Measurements from ENCODE around the gene ESF1. TPM values are rescaled to one million over a fixed set of nuclear protein-coding genes. Genes with fewer than 3 reads are reported as not detected.

ESF1 gene
- total and polyA plus RNA-seq, 5 donors from 2014 or later = 4.1 to 8.5 (median 4.7) TPM

DNA sequence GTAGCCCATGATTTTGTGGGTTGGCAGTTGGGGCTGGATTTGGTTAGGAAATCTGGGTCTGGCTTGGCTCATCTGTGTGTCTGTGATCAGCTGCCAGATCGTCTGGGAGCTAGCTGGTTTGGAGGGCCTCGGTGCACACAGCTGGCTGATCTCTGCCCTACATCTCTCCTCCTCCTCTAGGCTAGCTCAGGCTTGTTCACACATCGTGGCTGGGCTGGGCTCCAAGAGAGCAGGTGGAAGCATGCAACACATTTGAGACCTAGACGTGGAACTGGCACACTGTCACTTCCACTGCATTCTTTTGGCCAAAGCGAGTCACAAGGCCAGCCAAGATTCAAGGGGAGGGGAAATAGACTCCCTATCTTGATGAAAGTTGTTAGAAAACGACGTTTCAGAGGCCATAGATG lies 16.0 kb upstream of the ESF1 start:
- Histone ChIP-seq H3K4me1 (ENCODE audit: control insufficient read depth, insufficient read depth, low read length, poor library complexity, severe bottlenecking) (no peaks in the 10 kb centered on the region), H3K36me3 (ENCODE audit: control insufficient read depth, insufficient read depth, low read length) (peaks cover 72% of the 10 kb centered on the region), H3K9me3 (ENCODE audit: control insufficient read depth in 2 of 2, low read length in 2 of 2) (no peaks in the 10 kb centered on the region), H3K27me3 (ENCODE audit: control insufficient read depth, insufficient read depth, low read length) (no peaks in the 10 kb centered on the region), H3K4me3 (ENCODE audit: low read depth, low read length) (no peak overlapping the region), H3K27ac (ENCODE audit: insufficient read depth, low read length, poor library complexity, severe bottlenecking) (no peak overlapping the region)
- DNase-seq (no peak), ATAC-seq (ENCODE audit: low read depth in 2 of 2) (no peak)
- H3K4me1 Mint-ChIP-seq = peaks cover 0 to 6% (median 3%) of the 10 kb centered on the region in 4 donors
- peaks cover 32% of the 10 kb centered on the region for H3K36me3 Mint-ChIP-seq
- H3K9me3 Mint-ChIP-seq = no peaks in the 10 kb centered on the region
- H3K4me3 Mint-ChIP-seq = no peak overlapping the region
- no peak overlapping the region for H3K27ac Mint-ChIP-seq
- no peaks in the 10 kb centered on the region for H3K27me3 Mint-ChIP-seq

DNA sequence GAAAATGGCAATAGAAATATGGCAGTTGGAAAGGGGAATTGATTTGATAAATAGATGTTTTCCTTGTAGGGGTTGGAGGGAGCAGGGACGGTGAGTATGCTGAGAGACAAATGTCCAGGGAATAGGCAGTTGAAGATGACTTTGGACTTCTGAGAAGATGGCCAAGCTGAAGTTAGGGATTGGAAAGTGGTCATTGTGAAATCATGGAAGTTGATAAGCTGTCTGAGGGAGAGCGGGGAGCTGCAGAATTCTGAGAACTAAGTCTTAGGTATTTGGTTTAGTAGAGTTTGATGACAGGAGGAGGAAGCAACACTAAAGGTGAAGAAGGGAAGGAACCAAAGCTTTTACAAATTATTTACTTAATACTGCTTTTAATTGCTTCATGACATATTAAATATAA lies 15.3 kb upstream of the ESF1 start:
- no peaks in the 10 kb centered on the region for H3K9me3 ChIP-seq (ENCODE audit: control insufficient read depth in 2 of 2, low read length in 2 of 2)
- DNase-seq = no peak
- no peaks in the 10 kb centered on the region for H3K27me3 Mint-ChIP-seq
- H3K27ac ChIP-seq (ENCODE audit: insufficient read depth, low read length, poor library complexity, severe bottlenecking) = no peak overlapping the region
- H3K9me3 Mint-ChIP-seq = no peaks in the 10 kb centered on the region
- peaks cover 0 to 6% (median 3%) of the 10 kb centered on the region in 4 donors for H3K4me1 Mint-ChIP-seq
- no peaks in the 10 kb centered on the region for H3K27me3 ChIP-seq (ENCODE audit: control insufficient read depth, insufficient read depth, low read length)
- no peak overlapping the region for H3K4me3 ChIP-seq (ENCODE audit: low read depth, low read length)
- peak overlapping the region; percentile 5 to 72 (median 17) for H3K27ac Mint-ChIP-seq
- ATAC-seq (ENCODE audit: low read depth in 2 of 2) = no peak
- peaks cover 74% of the 10 kb centered on the region for H3K36me3 ChIP-seq (ENCODE audit: control insufficient read depth, insufficient read depth, low read length)
- no peak overlapping the region for H3K4me3 Mint-ChIP-seq
- H3K36me3 Mint-ChIP-seq = peaks cover 37% of the 10 kb centered on the region
- no peaks in the 10 kb centered on the region for H3K4me1 ChIP-seq (ENCODE audit: control insufficient read depth, insufficient read depth, low read length, poor library complexity, severe bottlenecking)

DNA sequence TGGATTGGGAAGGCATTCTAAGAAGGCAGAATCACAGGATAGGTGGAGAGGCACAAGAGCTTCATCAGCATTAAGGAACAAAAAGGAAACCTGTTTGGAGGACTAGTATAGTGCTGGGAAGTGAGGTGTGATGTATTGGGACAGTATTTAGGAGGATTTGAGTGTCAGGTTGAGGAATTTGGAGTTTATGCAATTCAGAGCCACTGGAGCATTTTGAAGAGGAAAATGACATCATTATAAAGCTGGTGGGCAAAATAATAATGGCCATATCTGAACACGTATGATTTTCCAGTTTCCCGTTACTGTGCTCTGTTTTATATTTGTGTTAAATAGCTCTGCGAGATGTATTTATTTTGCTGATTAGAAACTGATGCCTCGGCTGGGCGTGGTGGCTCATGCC lies 14.3 kb upstream of the ESF1 start:
- H3K36me3 Mint-ChIP-seq = peaks cover 37% of the 10 kb centered on the region
- H3K4me3 ChIP-seq (ENCODE audit: low read depth, low read length) = no peak overlapping the region
- H3K27ac Mint-ChIP-seq = peak overlapping the region in 1 of 3 donors; percentile 17

DNA sequence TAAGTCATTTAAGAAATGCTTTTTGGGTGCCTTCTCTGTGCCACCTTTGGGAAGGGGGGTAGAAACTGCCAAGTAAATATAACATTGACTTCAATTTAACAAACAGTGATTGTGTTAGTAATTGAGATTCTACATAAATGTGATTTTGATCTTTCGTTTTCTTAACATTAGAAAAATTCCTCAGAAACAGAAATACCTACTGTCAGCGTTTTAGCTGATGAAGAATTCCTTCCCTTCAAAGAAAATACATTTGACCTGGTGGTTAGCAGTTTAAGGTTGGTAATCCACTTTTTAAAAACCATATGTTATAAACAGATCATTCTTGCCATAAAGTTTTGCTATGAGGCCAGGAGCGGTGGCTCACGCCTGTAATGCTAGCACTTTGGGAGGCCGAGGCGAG lies 9.9 kb upstream of the ESF1 start:
- Histone ChIP-seq H3K27ac (ENCODE audit: insufficient read depth, low read length, poor library complexity, severe bottlenecking) (no peak overlapping the region), H3K4me3 (ENCODE audit: low read depth, low read length) (no peak overlapping the region), H3K27me3 (ENCODE audit: control insufficient read depth, insufficient read depth, low read length) (no peaks in the 10 kb centered on the region), H3K4me1 (ENCODE audit: control insufficient read depth, insufficient read depth, low read length, poor library complexity, severe bottlenecking) (no peaks in the 10 kb centered on the region), H3K36me3 (ENCODE audit: control insufficient read depth, insufficient read depth, low read length) (peaks cover 82% of the 10 kb centered on the region), H3K9me3 (ENCODE audit: control insufficient read depth in 2 of 2, low read length in 2 of 2) (no peaks in the 10 kb centered on the region)
- ATAC-seq (ENCODE audit: low read depth in 2 of 2) (no peak), DNase-seq (no peak)
- Mint-ChIP-seq H3K36me3 (peaks cover 45% of the 10 kb centered on the region), H3K9me3 (no peaks in the 10 kb centered on the region), H3K27ac (no peak overlapping the region), H3K27me3 (no peaks in the 10 kb centered on the region), H3K4me3 (no peak overlapping the region), H3K4me1 (peaks cover 7 to 20% (median 17%) of the 10 kb centered on the region in 4 donors)

More for the DNA sequence above, 14.3 kb upstream of the ESF1 start:
- H3K9me3 ChIP-seq (ENCODE audit: control insufficient read depth in 2 of 2, low read length in 2 of 2) = no peaks in the 10 kb centered on the region
- H3K27ac ChIP-seq (ENCODE audit: insufficient read depth, low read length, poor library complexity, severe bottlenecking) = no peak overlapping the region
- no peak for DNase-seq
- Mint-ChIP-seq H3K9me3 (no peaks in the 10 kb centered on the region), H3K4me1 (peaks cover 0 to 6% (median 3%) of the 10 kb centered on the region in 4 donors), H3K4me3 (no peak overlapping the region), H3K27me3 (no peaks in the 10 kb centered on the region)
- no peak for ATAC-seq (ENCODE audit: low read depth in 2 of 2)
- no peaks in the 10 kb centered on the region for H3K27me3 ChIP-seq (ENCODE audit: control insufficient read depth, insufficient read depth, low read length)
- peaks cover 73% of the 10 kb centered on the region for H3K36me3 ChIP-seq (ENCODE audit: control insufficient read depth, insufficient read depth, low read length)
- H3K4me1 ChIP-seq (ENCODE audit: control insufficient read depth, insufficient read depth, low read length, poor library complexity, severe bottlenecking) = no peaks in the 10 kb centered on the region

DNA sequence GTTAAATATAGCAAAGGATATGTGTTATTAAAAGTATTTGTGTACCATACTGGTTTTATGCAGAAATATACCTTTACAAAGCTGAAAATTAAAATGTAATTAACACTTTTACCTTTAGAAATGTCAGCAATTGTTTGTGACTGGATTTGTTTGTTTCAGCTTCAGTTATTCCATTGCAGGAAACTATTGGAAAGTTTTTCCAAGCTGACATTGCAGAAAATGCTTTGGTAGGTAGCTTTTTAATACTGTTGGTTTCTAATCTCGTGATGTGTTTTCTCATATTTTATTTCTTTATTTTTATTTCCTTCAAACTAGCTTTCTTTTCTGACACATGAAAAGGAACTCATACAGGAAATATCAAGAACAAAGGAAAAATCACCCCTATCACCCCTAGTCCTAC lies 8.3 kb upstream of the ESF1 start:
- no peaks in the 10 kb centered on the region for H3K9me3 ChIP-seq (ENCODE audit: control insufficient read depth in 2 of 2, low read length in 2 of 2)
- no peaks in the 10 kb centered on the region for H3K27me3 ChIP-seq (ENCODE audit: control insufficient read depth, insufficient read depth, low read length)
- DNase-seq (no peak), ATAC-seq (ENCODE audit: low read depth in 2 of 2) (no peak)
- no peaks in the 10 kb centered on the region for H3K9me3 Mint-ChIP-seq
- peaks cover 43% of the 10 kb centered on the region for H3K36me3 Mint-ChIP-seq
- H3K4me1 ChIP-seq (ENCODE audit: control insufficient read depth, insufficient read depth, low read length, poor library complexity, severe bottlenecking) = no peaks in the 10 kb centered on the region
- no peak overlapping the region for H3K4me3 ChIP-seq (ENCODE audit: low read depth, low read length)
- H3K27ac Mint-ChIP-seq = no peak overlapping the region
- H3K27ac ChIP-seq (ENCODE audit: insufficient read depth, low read length, poor library complexity, severe bottlenecking) = no peak overlapping the region
- H3K36me3 ChIP-seq (ENCODE audit: control insufficient read depth, insufficient read depth, low read length) = peaks cover 74% of the 10 kb centered on the region
- no peaks in the 10 kb centered on the region for H3K27me3 Mint-ChIP-seq
- no peak overlapping the region for H3K4me3 Mint-ChIP-seq
- H3K4me1 Mint-ChIP-seq = peaks cover 9 to 26% (median 21%) of the 10 kb centered on the region in 4 donors

DNA sequence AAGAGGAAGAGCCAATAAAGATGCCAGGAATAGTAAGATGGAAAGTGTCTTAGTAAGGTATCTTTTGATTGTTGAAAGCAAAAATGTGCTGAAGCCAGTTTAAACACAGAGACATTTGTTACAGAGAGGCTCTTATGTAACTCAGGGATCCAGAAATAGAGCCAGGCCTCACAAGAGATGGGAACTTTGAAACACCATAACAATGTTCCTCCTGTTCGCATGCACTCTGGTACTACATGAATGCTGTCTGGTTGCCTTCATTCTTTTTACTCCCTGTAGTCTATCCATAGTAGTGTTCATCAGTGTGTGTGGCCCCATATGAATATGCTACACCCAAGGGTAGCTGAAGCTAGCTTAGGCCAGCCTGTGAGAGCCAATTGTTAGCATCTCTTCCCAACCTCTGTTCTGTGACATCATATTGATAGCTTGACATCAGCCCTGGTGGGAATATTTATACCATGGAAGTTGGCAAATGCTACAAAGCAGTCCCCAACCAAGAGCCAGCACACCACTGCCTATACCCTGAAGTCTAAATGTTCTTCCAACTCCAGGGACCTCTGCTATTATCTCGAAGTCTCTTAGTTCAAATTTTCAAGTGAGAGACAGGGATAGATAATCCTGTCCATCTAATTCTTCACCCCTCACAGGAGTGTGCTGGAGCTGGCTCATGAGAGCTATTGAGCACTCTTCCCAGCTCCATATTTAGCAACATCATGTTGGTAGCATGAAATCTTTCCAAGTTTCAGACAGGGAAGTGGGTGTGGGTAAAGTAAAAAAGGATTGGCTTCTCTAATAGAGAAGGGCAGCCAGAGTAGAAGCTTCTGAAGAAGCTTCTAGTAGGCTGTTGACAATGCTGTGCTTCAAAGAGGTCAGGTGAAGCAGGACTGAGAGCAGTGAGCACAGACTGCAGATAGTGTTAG lies 7.1 kb upstream of the ESF1 start:
- peaks cover 68% of the 10 kb centered on the region for H3K36me3 ChIP-seq (ENCODE audit: control insufficient read depth, insufficient read depth, low read length)
- Mint-ChIP-seq H3K4me3 (no peak overlapping the region), H3K9me3 (no peaks in the 10 kb centered on the region), H3K36me3 (peaks cover 42% of the 10 kb centered on the region), H3K27ac (no peak overlapping the region), H3K27me3 (no peaks in the 10 kb centered on the region), H3K4me1 (peaks cover 12 to 33% (median 31%) of the 10 kb centered on the region in 4 donors)
- no peak overlapping the region for H3K27ac ChIP-seq (ENCODE audit: insufficient read depth, low read length, poor library complexity, severe bottlenecking)
- ATAC-seq (ENCODE audit: low read depth in 2 of 2) = no peak
- no peak overlapping the region for H3K4me3 ChIP-seq (ENCODE audit: low read depth, low read length)
- no peaks in the 10 kb centered on the region for H3K27me3 ChIP-seq (ENCODE audit: control insufficient read depth, insufficient read depth, low read length)
- DNase-seq = no peak
- peaks cover 5% of the 10 kb centered on the region for H3K4me1 ChIP-seq (ENCODE audit: control insufficient read depth, insufficient read depth, low read length, poor library complexity, severe bottlenecking)
- no peaks in the 10 kb centered on the region for H3K9me3 ChIP-seq (ENCODE audit: control insufficient read depth in 2 of 2, low read length in 2 of 2)

DNA sequence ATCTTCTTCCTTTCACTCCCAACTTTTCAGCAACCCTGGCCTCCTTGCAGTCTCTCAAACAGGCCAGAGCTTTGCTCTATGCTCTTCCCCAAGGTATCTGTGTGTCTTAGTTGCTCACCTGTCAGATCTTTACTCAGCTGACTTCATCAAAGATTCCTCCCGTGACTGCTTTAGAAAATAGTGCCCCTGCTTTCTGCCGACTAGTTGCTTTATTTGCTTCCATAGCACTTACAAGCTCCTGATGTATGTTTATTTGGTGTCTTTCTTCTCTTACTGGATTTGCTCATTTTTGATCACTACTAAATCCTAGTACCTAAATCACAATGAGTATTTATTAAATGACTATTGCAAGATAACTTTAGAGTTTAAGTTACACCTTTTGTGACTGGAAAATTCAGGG lies 6.0 kb upstream of the ESF1 start:
- peaks cover 16% of the 10 kb centered on the region for H3K4me1 ChIP-seq (ENCODE audit: control insufficient read depth, insufficient read depth, low read length, poor library complexity, severe bottlenecking)
- H3K4me3 Mint-ChIP-seq = no peak overlapping the region
- ATAC-seq (ENCODE audit: low read depth in 2 of 2) = no peak
- H3K9me3 ChIP-seq (ENCODE audit: control insufficient read depth in 2 of 2, low read length in 2 of 2) = no peaks in the 10 kb centered on the region
- peaks cover 57% of the 10 kb centered on the region for H3K36me3 ChIP-seq (ENCODE audit: control insufficient read depth, insufficient read depth, low read length)
- peak overlapping the region in 2 of 3 donors; percentile 5 to 40 for H3K27ac Mint-ChIP-seq
- DNase-seq = no peak
- H3K36me3 Mint-ChIP-seq = peaks cover 40% of the 10 kb centered on the region
- no peaks in the 10 kb centered on the region for H3K27me3 Mint-ChIP-seq
- H3K27me3 ChIP-seq (ENCODE audit: control insufficient read depth, insufficient read depth, low read length) = no peaks in the 10 kb centered on the region
- no peak overlapping the region for H3K27ac ChIP-seq (ENCODE audit: insufficient read depth, low read length, poor library complexity, severe bottlenecking)
- peaks cover 20 to 44% (median 40%) of the 10 kb centered on the region in 4 donors for H3K4me1 Mint-ChIP-seq
- no peak overlapping the region for H3K4me3 ChIP-seq (ENCODE audit: low read depth, low read length)
- H3K9me3 Mint-ChIP-seq = no peaks in the 10 kb centered on the region
